ENCODE results near the gene HOXB7.
A peak's percentile ranks its signal among the peaks of the same experiment; 100 is the strongest.

Gene HOXB7

GRCh38 chr17:48610282-48611211 is at the start of gene HOXB7:
TSS of gene HOXB7 (minus strand) at chr17:48611017. CDS start at chr17:48610918, 99 bp downstream.
- H3K36me3 ChIP-seq (ENCODE audit: insufficient read depth) = no peaks in the 10 kb centered on the region
- no peak for TF ChIP-seq CTCF (conservative IDR thresholded peaks at IDR 0.05; ENCODE audit: low read depth, low read length)
- H2AFZ ChIP-seq (ENCODE audit: low read depth) = peak within 1 kb of the TSS; percentile 96
- no peaks in the 10 kb centered on the region for H4K20me1 ChIP-seq (ENCODE audit: insufficient read depth)
- no peaks in the 10 kb centered on the region for H3K79me2 ChIP-seq (ENCODE audit: insufficient read depth, low read depth)
- no peak within 1 kb of the TSS for H3K4me3 ChIP-seq (IDR thresholded peaks at IDR 0.05; ENCODE audit: insufficient read depth, low read depth, low read length)
- peak within 1 kb of the TSS; percentile 88 for H3K9ac ChIP-seq
- H3K27me3 ChIP-seq (ENCODE audit: insufficient read depth, low read depth) = peaks cover 21% of the 10 kb centered on the region; the same call in 1 of the 2 replicates
- peaks cover 17% of the 10 kb centered on the region for H3K4me1 ChIP-seq (ENCODE audit: low read depth, poor library complexity, severe bottlenecking)
- peak within 1 kb of the TSS; percentile 74 for H3K27ac ChIP-seq
- peak within 1 kb of the TSS; percentile 92 for H3K4me2 ChIP-seq

- no peak overlapping the region for H3K9ac ChIP-seq
- H3K4me2 ChIP-seq = peak overlapping the region; percentile 11; the same call in 1 of the 2 replicates
- H3K36me3 ChIP-seq (ENCODE audit: insufficient read depth) = no peaks in the 10 kb centered on the region
Observed at GRCh38 chr17:48655913-48656312, 45.1 kb upstream of the HOXB7 start.

GRCh38 chr17:48649741-48650140 is 38.9 kb upstream of the HOXB7 start:
- Histone ChIP-seq H3K36me3 (ENCODE audit: insufficient read depth) (no peaks in the 10 kb centered on the region), H3K4me3 (IDR thresholded peaks at IDR 0.05; ENCODE audit: insufficient read depth, low read depth, low read length) (no peak overlapping the region), H3K79me2 (ENCODE audit: insufficient read depth, low read depth) (no peaks in the 10 kb centered on the region), H3K4me2 (no peak overlapping the region), H4K20me1 (ENCODE audit: insufficient read depth) (no peaks in the 10 kb centered on the region), H2AFZ (ENCODE audit: low read depth) (no peak overlapping the region), H3K9ac (no peak overlapping the region), H3K4me1 (ENCODE audit: low read depth, poor library complexity, severe bottlenecking) (peaks cover 7% of the 10 kb centered on the region), H3K27ac (no peak overlapping the region), H3K27me3 (ENCODE audit: insufficient read depth, low read depth) (no peaks in the 10 kb centered on the region)
- no peak for TF ChIP-seq CTCF (conservative IDR thresholded peaks at IDR 0.05; ENCODE audit: low read depth, low read length)

More at GRCh38 chr17:48655913-48656312, 45.1 kb upstream of the HOXB7 start:
- no peaks in the 10 kb centered on the region for H3K79me2 ChIP-seq (ENCODE audit: insufficient read depth, low read depth)
- peaks cover 24% of the 10 kb centered on the region for H3K4me1 ChIP-seq (ENCODE audit: low read depth, poor library complexity, severe bottlenecking)
- no peak overlapping the region for H2AFZ ChIP-seq (ENCODE audit: low read depth)
- TF ChIP-seq CTCF (conservative IDR thresholded peaks at IDR 0.05; ENCODE audit: low read depth, low read length) = no peak
- no peak overlapping the region for H3K4me3 ChIP-seq (IDR thresholded peaks at IDR 0.05; ENCODE audit: insufficient read depth, low read depth, low read length)
- no peak overlapping the region for H3K27ac ChIP-seq
- no peaks in the 10 kb centered on the region for H3K27me3 ChIP-seq (ENCODE audit: insufficient read depth, low read depth)
- no peaks in the 10 kb centered on the region for H4K20me1 ChIP-seq (ENCODE audit: insufficient read depth)

- H2AFZ ChIP-seq (ENCODE audit: low read depth) = peak overlapping the region; percentile 56; the same call in 1 of the 2 replicates
- TF ChIP-seq CTCF (conservative IDR thresholded peaks at IDR 0.05; ENCODE audit: low read depth, low read length) = no peak
- no peaks in the 10 kb centered on the region for H3K27me3 ChIP-seq (ENCODE audit: insufficient read depth, low read depth)
- no peaks in the 10 kb centered on the region for H3K79me2 ChIP-seq (ENCODE audit: insufficient read depth, low read depth)
- no peak overlapping the region for H3K4me3 ChIP-seq (IDR thresholded peaks at IDR 0.05; ENCODE audit: insufficient read depth, low read depth, low read length)
- peak overlapping the region; percentile 14; the same call in 1 of the 2 replicates for H3K9ac ChIP-seq
- H3K4me1 ChIP-seq (ENCODE audit: low read depth, poor library complexity, severe bottlenecking) = peaks cover 7% of the 10 kb centered on the region
- H3K36me3 ChIP-seq (ENCODE audit: insufficient read depth) = no peaks in the 10 kb centered on the region
- no peak overlapping the region for H3K27ac ChIP-seq
- peak overlapping the region; percentile 5; the same call in 1 of the 2 replicates for H3K4me2 ChIP-seq
- no peaks in the 10 kb centered on the region for H4K20me1 ChIP-seq (ENCODE audit: insufficient read depth)
Observed at GRCh38 chr17:48647963-48648245, 37.1 kb upstream of the HOXB7 start.
